Measurements from ENCODE around the gene ATRNL1. TPM values are rescaled to one million over a fixed set of nuclear protein-coding genes. Genes with fewer than 3 reads are reported as not detected.

Gene ATRNL1
- total RNA-seq, 1 experiment from 2014 or later: not detected

DNA sequence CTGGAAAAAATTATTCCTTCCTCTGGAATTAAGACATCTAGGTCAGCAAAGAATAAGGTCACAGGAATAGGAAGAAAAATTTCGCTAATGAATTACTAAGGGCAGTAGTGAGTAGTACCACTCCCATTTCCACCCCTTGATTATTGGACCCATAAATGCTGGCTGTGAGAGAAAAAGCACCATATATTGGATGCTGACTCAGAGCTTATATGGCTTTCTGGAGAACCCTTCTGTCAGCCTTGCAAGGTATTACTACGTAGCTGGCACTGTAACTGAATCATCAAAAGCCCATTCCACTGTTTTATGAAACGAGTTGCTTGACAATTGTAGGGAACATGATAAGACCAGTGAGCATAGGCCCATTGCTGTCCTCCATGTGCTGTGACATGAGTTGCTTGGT, 179.3 kb downstream of the ATRNL1 start:
- H3K36me3 ChIP-seq (ENCODE audit: control insufficient read depth, insufficient read depth, low read length): no peaks in the 10 kb centered on the region
- intact Hi-C loops (cut with micrococcal nuclease; ENCODE audit: unreplicated experiment): no loop called here
- H3K27me3 ChIP-seq (replicated peaks; ENCODE audit: control insufficient read depth, insufficient read depth, low read length): no peaks in the 10 kb centered on the region
- no peaks in the 10 kb centered on the region for H3K27me3 Mint-ChIP-seq (ENCODE audit: insufficient read depth, unreplicated experiment)
- no peaks in the 10 kb centered on the region for H3K9me3 ChIP-seq
- no peak overlapping the region for H3K4me3 Mint-ChIP-seq (ENCODE audit: unreplicated experiment)
- H3K4me3 ChIP-seq (ENCODE audit: low read depth, low read length): no peak overlapping the region
- no peaks in the 10 kb centered on the region for H3K9me3 Mint-ChIP-seq (ENCODE audit: unreplicated experiment)
- no peak for TF ChIP-seq CTCF (IDR thresholded peaks at IDR 0.05; ENCODE audit: insufficient read depth in 1 of 2, low read depth in 1 of 2, low read length in 1 of 2, severe bottlenecking in 1 of 2, unreplicated experiment in 1 of 2)
- CTCF ChIA-PET: no interaction called here
- POLR2A ChIA-PET: no interaction called here
- H3K36me3 Mint-ChIP-seq (ENCODE audit: insufficient read depth, unreplicated experiment): no peaks in the 10 kb centered on the region
- H3K27ac Mint-ChIP-seq (ENCODE audit: unreplicated experiment): no peak overlapping the region
- H3K4me1 ChIP-seq: no peaks in the 10 kb centered on the region
- no peak for DNase-seq
- H3K4me1 Mint-ChIP-seq (ENCODE audit: low read depth, unreplicated experiment): no peaks in the 10 kb centered on the region
- no TSS peak for BruUV-seq (replicated peaks)

- Mint-ChIP-seq H3K4me1 (ENCODE audit: low read depth, unreplicated experiment) (no peaks in the 10 kb centered on the region), H3K9me3 (ENCODE audit: unreplicated experiment) (no peaks in the 10 kb centered on the region)
- TF ChIP-seq CTCF (IDR thresholded peaks at IDR 0.05; ENCODE audit: insufficient read depth in 1 of 2, low read depth in 1 of 2, low read length in 1 of 2, severe bottlenecking in 1 of 2, unreplicated experiment in 1 of 2): no peak
These were observed 185.1 kb downstream of the ATRNL1 start for GRCh38 chr10:115278294-115278693.

DNA sequence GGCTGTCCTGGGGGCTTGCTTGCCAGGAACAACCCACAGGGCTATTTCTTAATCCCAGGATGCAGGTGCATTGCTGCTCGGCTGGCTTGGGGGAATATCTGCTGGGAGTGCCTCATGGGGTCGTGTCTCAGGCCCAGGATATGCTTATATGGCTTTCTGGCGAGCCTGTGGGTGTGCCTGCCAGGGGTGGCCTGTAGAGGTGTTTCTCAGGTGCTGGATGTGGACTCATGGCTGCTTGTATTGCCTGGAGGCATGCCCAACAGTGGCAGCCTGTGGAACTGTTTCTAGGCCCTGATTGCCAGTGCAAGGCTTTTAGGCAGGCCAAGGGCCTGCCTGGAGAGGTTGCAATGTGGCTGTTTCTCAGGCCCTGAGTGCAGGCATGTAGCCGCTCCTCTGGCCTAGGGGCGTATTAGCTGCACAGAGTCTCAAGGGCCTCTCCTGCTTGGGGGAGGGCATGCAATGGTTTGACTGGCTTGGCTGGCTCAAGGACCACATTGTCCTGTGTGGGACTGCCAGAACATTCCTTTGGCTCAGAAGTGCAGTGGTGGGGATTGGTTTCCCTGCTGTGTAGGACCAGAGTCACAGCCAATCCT, 202.1 kb downstream of the ATRNL1 start:
- H3K4me3 Mint-ChIP-seq (ENCODE audit: unreplicated experiment): no peak overlapping the region
- H3K27me3 ChIP-seq (replicated peaks; ENCODE audit: control insufficient read depth, insufficient read depth, low read length): no peaks in the 10 kb centered on the region
- H3K4me1 ChIP-seq: no peaks in the 10 kb centered on the region
- TF ChIP-seq CTCF (IDR thresholded peaks at IDR 0.05; ENCODE audit: insufficient read depth in 1 of 2, low read depth in 1 of 2, low read length in 1 of 2, severe bottlenecking in 1 of 2, unreplicated experiment in 1 of 2): no peak
- peaks cover 17% of the 10 kb centered on the region for H3K9me3 Mint-ChIP-seq (ENCODE audit: unreplicated experiment)
- ChIA-PET POLR2A (no interaction called here), CTCF (no interaction called here)
- no peak overlapping the region for H3K4me3 ChIP-seq (ENCODE audit: low read depth, low read length)
- H3K27me3 Mint-ChIP-seq (ENCODE audit: insufficient read depth, unreplicated experiment): no peaks in the 10 kb centered on the region
- no peaks in the 10 kb centered on the region for H3K4me1 Mint-ChIP-seq (ENCODE audit: low read depth, unreplicated experiment)
- BruUV-seq (replicated peaks): no TSS peak
- no peak for DNase-seq
- intact Hi-C loops (cut with micrococcal nuclease; ENCODE audit: unreplicated experiment): no loop called here
- H3K36me3 Mint-ChIP-seq (ENCODE audit: insufficient read depth, unreplicated experiment): no peaks in the 10 kb centered on the region
- no peak overlapping the region for H3K27ac Mint-ChIP-seq (ENCODE audit: unreplicated experiment)
- H3K9me3 ChIP-seq: no peaks in the 10 kb centered on the region
- no peaks in the 10 kb centered on the region for H3K36me3 ChIP-seq (ENCODE audit: control insufficient read depth, insufficient read depth, low read length)

More at GRCh38 chr10:115278294-115278693, 185.1 kb downstream of the ATRNL1 start:
- Mint-ChIP-seq H3K4me3 (ENCODE audit: unreplicated experiment) (no peak overlapping the region), H3K36me3 (ENCODE audit: insufficient read depth, unreplicated experiment) (no peaks in the 10 kb centered on the region), H3K27me3 (ENCODE audit: insufficient read depth, unreplicated experiment) (no peaks in the 10 kb centered on the region), H3K27ac (ENCODE audit: unreplicated experiment) (no peak overlapping the region)
- Histone ChIP-seq H3K27me3 (replicated peaks; ENCODE audit: control insufficient read depth, insufficient read depth, low read length) (no peaks in the 10 kb centered on the region), H3K4me1 (no peaks in the 10 kb centered on the region), H3K9me3 (no peaks in the 10 kb centered on the region), H3K36me3 (ENCODE audit: control insufficient read depth, insufficient read depth, low read length) (no peaks in the 10 kb centered on the region), H3K4me3 (ENCODE audit: low read depth, low read length) (no peak overlapping the region)
- ChIA-PET CTCF (no interaction called here), POLR2A (no interaction called here)
- DNase-seq: no peak
- intact Hi-C loops (cut with micrococcal nuclease; ENCODE audit: unreplicated experiment): loop anchor here (2.0 kb wide), 1 partner anchor 63 kb away; no protein-coding TSS in a partner anchor
- no TSS peak for BruUV-seq (replicated peaks)

All from Caco-2 (cell line).